ENCODE results near the gene SLC25A51. TPM values are rescaled to one million over a fixed set of nuclear protein-coding genes. Genes with fewer than 3 reads are reported as not detected.

SLC25A51 gene
- total RNA-seq, 1 experiment from 2014 or later: 12.9 TPM

GRCh38 chr9:37905776-37906175 is 1.8 kb upstream of the SLC25A51 start:
- peaks cover 18 to 19% of the 10 kb centered on the region in 2 experiments for H3K4me1 Mint-ChIP-seq
- DNase-seq: no peak
- Histone ChIP-seq H2BK5ac (ENCODE audit: insufficient read length, low read length) (no peak overlapping the region), H4K91ac (ENCODE audit: insufficient read length, low read depth, low read length) (no peak overlapping the region), H3K9ac (ENCODE audit: extremely low read depth, insufficient read length, low read length) (no peak overlapping the region), H2AFZ (ENCODE audit: low read length) (no peak overlapping the region), H2BK20ac (ENCODE audit: low read depth, low read length, poor library complexity, severe bottlenecking) (no peak overlapping the region), H4K20me1 (ENCODE audit: control insufficient read depth, insufficient read depth, insufficient read length) (no peaks in the 10 kb centered on the region), H3K27me3 (ENCODE audit: insufficient read depth, low read length) (no peaks in the 10 kb centered on the region), H2BK120ac (ENCODE audit: low read depth, low read length, poor library complexity, severe bottlenecking) (no peak overlapping the region), H3K79me1 (ENCODE audit: insufficient read depth, low read depth, low read length, poor library complexity, severe bottlenecking) (no peaks in the 10 kb centered on the region), H3K27ac (ENCODE audit: insufficient read length, low read depth, low read length) (no peak overlapping the region), H3K4me1 (ENCODE audit: insufficient read depth, low read length) (peaks cover 4% of the 10 kb centered on the region; the same call in 1 of the 2 replicates), H4K5ac (ENCODE audit: insufficient read length, low read depth, low read length) (no peak overlapping the region), H2BK12ac (ENCODE audit: insufficient read length, low read depth, low read length) (no peak overlapping the region), H3K23me2 (ENCODE audit: insufficient read length, low read depth, low read length, poor library complexity, severe bottlenecking) (peaks cover 15% of the 10 kb centered on the region), H3K4me2 (ENCODE audit: insufficient read depth, insufficient read length, low read length) (no peak overlapping the region), H4K8ac (replicated peaks; ENCODE audit: insufficient read length, low read depth, low read length) (no peak overlapping the region), H3K4ac (ENCODE audit: low read depth, low read length) (no peak overlapping the region), H3T11ph (ENCODE audit: low read length) (no peak overlapping the region), H3K14ac (ENCODE audit: insufficient read depth, low read length) (no peak overlapping the region), H3K18ac (ENCODE audit: insufficient read length, low read depth, low read length) (no peak overlapping the region), H3K79me2 (ENCODE audit: insufficient read depth, low read length) (no peaks in the 10 kb centered on the region; the same call in 1 of the 2 replicates), H2AK5ac (ENCODE audit: insufficient read length, low read length) (no peak overlapping the region), H3K23ac (ENCODE audit: insufficient read length, low read depth, low read length) (no peak overlapping the region), H3K56ac (ENCODE audit: insufficient read length, low read depth, low read length) (no peak overlapping the region), H2BK15ac (ENCODE audit: low read depth, low read length) (no peak overlapping the region), H3K9me3 (ENCODE audit: control insufficient read depth, low read depth, low read length) (no peaks in the 10 kb centered on the region)
- H3K4me3 Mint-ChIP-seq: peak overlapping the region; percentile 15 to 16; a peak in 3 of 5 replicates
- TF ChIP-seq CTCF (conservative IDR thresholded peaks at IDR 0.05): no peak
- peaks cover 0 to 2% (median 0%) of the 10 kb centered on the region in 3 experiments; a peak in 2 of 7 replicates for H3K36me3 Mint-ChIP-seq (ENCODE audit: insufficient read depth in 1 of 3, low read depth in 3 of 3)
- H3K9me3 Mint-ChIP-seq: no peaks in the 10 kb centered on the region
- no CpG with 5 or more reads among the region's 4 CpGs for WGBS (ENCODE audit: extremely low coverage, insufficient read length, low lambda C conversion rate)
- H3K27me3 Mint-ChIP-seq (ENCODE audit: low read depth): peaks cover 27% of the 10 kb centered on the region
- H3K27ac Mint-ChIP-seq: no peak overlapping the region

All from H9 (cell line).